ENCODE measurements around the gene MKX. TPM values are rescaled to one million over a fixed set of nuclear protein-coding genes. Genes with fewer than 3 reads are reported as not detected.

Gene MKX
- total and polyA plus RNA-seq, 4 donors = 2.6 to 6.6 (median 4.3) TPM

DNA sequence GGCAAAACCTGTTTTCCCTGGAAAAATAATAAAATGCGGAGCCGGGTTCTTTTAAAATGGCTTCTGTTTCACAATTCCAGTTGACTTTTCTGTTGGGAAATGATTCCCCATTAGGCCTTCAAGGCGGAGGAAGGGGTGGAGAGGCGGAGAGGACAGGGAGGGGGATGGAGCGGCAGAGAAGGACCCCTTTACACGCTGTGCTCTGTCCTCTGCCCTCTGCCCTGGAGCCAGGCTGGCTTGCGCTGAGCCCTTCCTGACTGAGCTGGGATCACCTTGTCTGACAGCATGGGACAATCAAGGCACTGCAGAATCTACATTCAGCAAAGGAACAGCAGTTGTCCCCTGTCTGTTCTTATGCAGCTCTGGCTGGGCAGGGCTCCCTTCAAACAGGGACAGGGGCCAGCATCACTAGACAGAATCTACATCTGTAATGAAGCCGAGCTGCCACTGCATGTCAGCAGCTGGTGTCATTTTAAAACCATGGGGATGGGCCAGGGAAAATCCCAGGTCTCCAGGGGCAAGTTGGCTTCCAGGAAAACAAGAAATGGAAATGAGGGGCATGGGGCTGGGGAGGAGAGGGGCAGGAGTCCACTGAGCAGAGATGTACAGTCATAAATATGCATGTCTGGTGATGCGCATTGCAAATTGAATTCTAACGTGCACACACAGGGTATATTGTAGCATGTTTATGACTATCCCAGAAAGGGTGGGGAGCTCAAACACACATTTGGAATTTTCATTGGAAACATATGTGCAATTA is 120.0 kb downstream of the MKX start:
- H3K36me3 ChIP-seq (ENCODE audit: control insufficient read depth in 1 of 2, insufficient read depth in 2 of 2, low read length in 1 of 2) = no peaks in the 10 kb centered on the region
- no peaks in the 10 kb centered on the region for H3K27me3 ChIP-seq (ENCODE audit: control insufficient read depth in 1 of 2, insufficient read depth in 2 of 2, low read length in 1 of 2)
- no peaks in the 10 kb centered on the region for H3K9me3 ChIP-seq (ENCODE audit: control insufficient read depth, low read length)
- no peak overlapping the region for H3K27ac ChIP-seq (ENCODE audit: low read depth in 1 of 2, low read length in 2 of 2)
- intact Hi-C loops (cut with DNase I) = no loop called here
- DNase-seq (no peak), ATAC-seq (ENCODE audit: low FRiP score) (no peak)
- peaks cover 3 to 4% of the 10 kb centered on the region in 2 donors for H3K4me1 ChIP-seq (ENCODE audit: control insufficient read depth in 1 of 2, insufficient read depth in 2 of 2, low read length in 2 of 2)
- no peak overlapping the region for H3K4me3 ChIP-seq (ENCODE audit: low read length in 2 of 2)
- 95 to 96% methylated on average over 10 of the region's 10 CpGs for WGBS, 2 donors

DNA sequence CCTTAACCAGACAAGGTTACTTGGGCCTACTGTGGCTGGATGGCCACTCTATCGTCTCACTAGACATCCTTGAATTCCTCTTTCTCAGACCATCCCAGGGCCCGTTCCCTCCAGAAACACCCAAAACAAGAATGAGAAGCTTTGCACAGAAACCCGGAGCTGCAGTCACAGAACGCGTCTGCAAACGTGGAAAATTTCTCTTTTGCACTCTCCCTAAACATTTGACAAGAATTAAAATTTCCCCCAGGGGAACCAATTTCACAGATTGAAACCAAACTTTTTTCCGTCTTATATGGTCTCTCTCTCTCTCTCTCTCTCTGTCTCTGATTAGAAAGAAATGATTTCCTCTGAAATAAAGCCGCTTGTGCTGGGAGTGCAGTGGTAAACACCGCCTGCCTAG is 120.7 kb downstream of the MKX start:
- ATAC-seq (ENCODE audit: low FRiP score) (no peak), DNase-seq (no peak)
- Histone ChIP-seq H3K36me3 (ENCODE audit: control insufficient read depth in 1 of 2, insufficient read depth in 2 of 2, low read length in 1 of 2) (no peaks in the 10 kb centered on the region), H3K27me3 (ENCODE audit: control insufficient read depth in 1 of 2, insufficient read depth in 2 of 2, low read length in 1 of 2) (no peaks in the 10 kb centered on the region), H3K9me3 (ENCODE audit: control insufficient read depth, low read length) (no peaks in the 10 kb centered on the region), H3K4me3 (ENCODE audit: low read length in 2 of 2) (no peak overlapping the region), H3K27ac (ENCODE audit: low read depth in 1 of 2, low read length in 2 of 2) (no peak overlapping the region), H3K4me1 (ENCODE audit: control insufficient read depth in 1 of 2, insufficient read depth in 2 of 2, low read length in 2 of 2) (peaks cover 3 to 4% of the 10 kb centered on the region in 2 donors)
- intact Hi-C loops (cut with DNase I) = no loop called here
- 96 to 97% methylated on average over 9 of the region's 9 CpGs for WGBS, 2 donors

Other genes with a start within 250 kb of the MKX start
- 100 to 1,000 TPM; 103 to 105 TPM for gene RAB18, start 241.5 kb downstream of the MKX start, total RNA-seq
- gene RAB18, start 241.5 kb downstream of the MKX start, polyA plus RNA-seq = 10 to 100 TPM; 39.3 to 59.0 TPM

All from aorta (tissue), 5 donors.